ENCODE results near the gene SLC25A19. TPM values are rescaled to one million over a fixed set of nuclear protein-coding genes. Genes with fewer than 3 reads are reported as not detected.

Gene SLC25A19
- total and polyA plus RNA-seq, 2 of the 8 experiments (the other 6 are each of a cell fraction or from before 2014, with no cell fraction given): 28.6 to 32.6 TPM

GRCh38 chr17:75289115-75289831 is at the start of gene SLC25A19 (continued):
- peak; percentile 68; the same call in 1 of the 2 replicates for TF ChIP-seq YY1 (IDR thresholded peaks at IDR 0.05; ENCODE audit: low read depth, low read length)
- no peak for TF ChIP-seq KDM5A (IDR thresholded peaks at IDR 0.05; ENCODE audit: low read length)
- TF ChIP-seq SIN3A (conservative IDR thresholded peaks at IDR 0.05 in 1 of 2, IDR thresholded peaks at IDR 0.05 in 1 of 2; ENCODE audit: low read depth in 1 of 2, low read length in 2 of 2): peak in 1 of 2 experiments; percentile 19; a peak in 2 of 4 replicates
- no peak for TF ChIP-seq NRF1 (IDR thresholded peaks at IDR 0.05; ENCODE audit: low read depth, low read length)
- TF ChIP-seq POU5F1 (IDR thresholded peaks at IDR 0.05; ENCODE audit: low read depth, low read length): no peak
- TF ChIP-seq EP300 (IDR thresholded peaks at IDR 0.05; ENCODE audit: borderline replicate concordance in 1 of 2, low read depth in 2 of 2, low read length in 2 of 2): no peak
- TF ChIP-seq MAFK (IDR thresholded peaks at IDR 0.05; ENCODE audit: low read depth, low read length): no peak
- TF ChIP-seq KDM4A (IDR thresholded peaks at IDR 0.05; ENCODE audit: low read depth, low read length, severe bottlenecking): peak; percentile 83
- TF ChIP-seq, protein P1, sequence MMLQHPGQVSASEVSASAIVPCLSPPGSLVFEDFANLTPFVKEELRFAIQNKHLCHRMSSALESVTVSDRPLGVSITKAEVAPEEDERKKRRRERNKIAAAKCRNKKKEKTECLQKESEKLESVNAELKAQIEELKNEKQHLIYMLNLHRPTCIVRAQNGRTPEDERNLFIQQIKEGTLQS (IDR thresholded peaks at IDR 0.05; ENCODE audit: insufficient read depth, low read depth, low read length): 0 out of 2 replicates have a peak, but pooled peaks have one; percentile 26
- no peak for TF ChIP-seq JUN (IDR thresholded peaks at IDR 0.05; ENCODE audit: low read depth, low read length)
- 0 out of 2 replicates have a peak, but pooled peaks have one; percentile 28 for TF ChIP-seq TEAD4 (IDR thresholded peaks at IDR 0.05; ENCODE audit: low read depth, low read length)
- peak; percentile 95 for TF ChIP-seq CREB1 (IDR thresholded peaks at IDR 0.05)
- TF ChIP-seq, protein P2, sequence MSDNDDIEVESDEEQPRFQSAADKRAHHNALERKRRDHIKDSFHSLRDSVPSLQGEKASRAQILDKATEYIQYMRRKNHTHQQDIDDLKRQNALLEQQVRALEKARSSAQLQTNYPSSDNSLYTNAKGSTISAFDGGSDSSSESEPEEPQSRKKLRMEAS (IDR thresholded peaks at IDR 0.05): peak; percentile 62
- TF ChIP-seq SP2 (IDR thresholded peaks at IDR 0.05; ENCODE audit: low read length): peak; percentile 75
- TF ChIP-seq EGR1 (IDR thresholded peaks at IDR 0.05; ENCODE audit: borderline replicate concordance, low read depth, low read length): no peak
- TF ChIP-seq BRCA1 (IDR thresholded peaks at IDR 0.05; ENCODE audit: low read depth, low read length): no peak
- no peak for TF ChIP-seq HDAC6 (IDR thresholded peaks at IDR 0.05; ENCODE audit: low read depth, low read length)
- TF ChIP-seq TAF1 (IDR thresholded peaks at IDR 0.05; ENCODE audit: low read depth, low read length): peak; percentile 75
- peak; percentile 97 for TF ChIP-seq SP1 (IDR thresholded peaks at IDR 0.05; ENCODE audit: low read depth, low read length)
- no peak for TF ChIP-seq TCF12 (IDR thresholded peaks at IDR 0.05; ENCODE audit: low read depth, low read length)
- peak; percentile 73 for TF ChIP-seq TBP (IDR thresholded peaks at IDR 0.05; ENCODE audit: low read depth, low read length)
- peak; percentile 57 to 83 (median 69) for TF ChIP-seq CTCF (IDR thresholded peaks at IDR 0.05; ENCODE audit: control extremely low read depth in 1 of 3, insufficient read depth in 1 of 3, low read depth in 1 of 3, low read length in 3 of 3)
